Keratinocyte (primary cell): ENCODE measurements around the gene SSTR4. TPM values are rescaled to one million over a fixed set of nuclear protein-coding genes. Genes with fewer than 3 reads are reported as not detected.

Source experiments
- DNase-seq: peaks from one replicate; pipeline ENCODE4 v3.0.0-alpha.2; 2011; ENCODE audit warnings: low read depth, missing footprints, low spot score
- FAIRE-seq: peaks from 2 replicates; lab custom pipeline; 2011; peaks lifted over from hg19 to GRCh38; lab: Jason Lieb, UNC
- H2AFZ ChIP-seq: 2 replicates; pipeline ENCODE4 v1.6.0; 2012; ENCODE audit warnings: low read length, control low read depth, inconsistent platforms; ENCODE audit not compliant: control insufficient read depth
- H3K27ac ChIP-seq: 2 replicates; pipeline ENCODE4 v1.5.1; 2011; ENCODE audit warnings: low read length; ENCODE audit not compliant: control insufficient read depth, insufficient read depth
- H3K27me3 ChIP-seq: 3 replicates; pipeline ENCODE4 v1.6.0; 2011; ENCODE audit warnings: low read length; ENCODE audit not compliant: control insufficient read depth, insufficient read depth; ENCODE audit errors: extremely low read depth
- H3K36me3 ChIP-seq, 2 experiments: 2 replicates in 1 of 2; 3 replicates in 1 of 2; pipeline ENCODE4 v1.5.1; 2011; ENCODE audit warnings: low read length in 2 of 2, mild to moderate bottlenecking in 1 of 2; ENCODE audit not compliant: control insufficient read depth in 2 of 2, insufficient read depth in 2 of 2; ENCODE audit errors: extremely low read depth in 1 of 2
- H3K4me1 ChIP-seq: 3 replicates; pipeline ENCODE4 v1.5.1; 2011; ENCODE audit warnings: low read length; ENCODE audit not compliant: control insufficient read depth, insufficient read depth; ENCODE audit errors: extremely low read depth
- H3K4me2 ChIP-seq: 3 replicates; pipeline ENCODE4 v1.6.0; 2011; ENCODE audit warnings: low read depth, low read length; ENCODE audit not compliant: control insufficient read depth, insufficient read depth; ENCODE audit errors: extremely low read depth
- H3K4me3 ChIP-seq, 3 experiments: fragments of 200-600 bp in 1 of 3; sonication (generic) in 1 of 3; 2 replicates in 2 of 3; 3 replicates in 1 of 3; pipeline ENCODE4 v1.5.1; 2011 to 2016; ENCODE audit warnings: low read length in 3 of 3, mild to moderate bottlenecking in 3 of 3, control low read depth in 2 of 3, inconsistent platforms in 1 of 3, low read depth in 1 of 3, mixed read lengths in 1 of 3, mixed run types in 1 of 3, moderate library complexity in 1 of 3; ENCODE audit not compliant: control insufficient read depth in 2 of 3, insufficient read depth in 2 of 3; ENCODE audit errors: extremely low read depth in 1 of 3
- H3K79me2 ChIP-seq: 2 replicates; pipeline ENCODE4 v1.6.0; 2012; ENCODE audit warnings: low read length; ENCODE audit not compliant: control insufficient read depth, insufficient read depth
- H3K9ac ChIP-seq: 3 replicates; pipeline ENCODE4 v1.6.0; 2011; ENCODE audit warnings: low read length; ENCODE audit not compliant: control insufficient read depth, insufficient read depth; ENCODE audit errors: extremely low read depth
- H3K9me1 ChIP-seq: 3 replicates; pipeline ENCODE4 v1.6.0; 2011; ENCODE audit warnings: low read length; ENCODE audit not compliant: control insufficient read depth, insufficient read depth; ENCODE audit errors: extremely low read depth
- H3K9me3 ChIP-seq: 2 replicates; pipeline ENCODE4 v1.5.1; 2012; ENCODE audit warnings: low read depth, low read length; ENCODE audit not compliant: control insufficient read depth
- H4K20me1 ChIP-seq: 3 replicates; pipeline ENCODE4 v1.6.0; 2011; ENCODE audit warnings: low read length; ENCODE audit not compliant: control insufficient read depth, insufficient read depth; ENCODE audit errors: extremely low read depth
- EZH2 ChIP-seq: IDR thresholded peaks from one replicate; pipeline ENCODE4 v1.6.1; 2012; ENCODE audit warnings: inconsistent platforms, mild to moderate bottlenecking, low read length, moderate library complexity
- dilution Hi-C: fragments of 300-500 bp; cut with MboI; formaldehyde crosslinking; loops from one replicate; pipeline ENCODE4 v1.7.0; 2020; ENCODE audit warnings: low sequenced_read_pairs; ENCODE audit not compliant: extremely low pct_ligation_motif_present
- polyA plus RNA-seq, 5 experiments: library from polyadenylated mRNA; depleted of rRNA in 3 of 5; stranded (reverse) in 3 of 5; stranded (forward) in 1 of 5; unstranded in 1 of 5; fragments of >200 nt; gene quantifications; 1 replicate in 1 of 5; 2 replicates in 3 of 5; 3 replicates in 1 of 5; pipeline versions ENCODE4 v1.2.1 to v1.2.3, GENCODE V29; 2011 to 2012; ENCODE audit warnings: missing spikeins in 2 of 5, low read depth in 1 of 5, low replicate concordance in 1 of 5
- TF ChIP-seq, protein P1 (sequence below), 3 experiments: IDR thresholded peaks in 1 of 3; conservative IDR thresholded peaks in 1 of 3; optimal IDR thresholded peaks in 1 of 3; 2 replicates in 2 of 3; 3 replicates in 1 of 3; pipeline versions ENCODE3 to v1.5.1; 2011; ENCODE audit warnings: low read length in 3 of 3, mild to moderate bottlenecking in 3 of 3, moderate library complexity in 2 of 3, control low read depth in 1 of 3, inconsistent platforms in 1 of 3; ENCODE audit not compliant: insufficient read depth in 2 of 3; ENCODE audit errors: extremely low read depth in 1 of 3

SSTR4 gene
- polyA plus RNA-seq, 1 donor (not counting 4 experiments of a cell fraction or from before 2014, with no cell fraction given), result not detected

- Histone ChIP-seq H3K9me1 (no peaks in the 10 kb centered on the region), H3K9me3 (no peaks in the 10 kb centered on the region), H3K27ac (no peak overlapping the region), H3K36me3 (no peaks in the 10 kb centered on the region), H3K4me2 (no peak overlapping the region), H3K4me1 (no peaks in the 10 kb centered on the region), H4K20me1 (no peaks in the 10 kb centered on the region), H3K27me3 (no peaks in the 10 kb centered on the region), H3K79me2 (no peaks in the 10 kb centered on the region), H3K4me3 (no peak overlapping the region), H2AFZ (no peak overlapping the region), H3K9ac (no peak overlapping the region)
- dilution Hi-C loops, result no loop called here
- FAIRE-seq (no peak), DNase-seq (no peak)
- no peak for TF ChIP-seq EZH2
- TF ChIP-seq, protein P1, sequence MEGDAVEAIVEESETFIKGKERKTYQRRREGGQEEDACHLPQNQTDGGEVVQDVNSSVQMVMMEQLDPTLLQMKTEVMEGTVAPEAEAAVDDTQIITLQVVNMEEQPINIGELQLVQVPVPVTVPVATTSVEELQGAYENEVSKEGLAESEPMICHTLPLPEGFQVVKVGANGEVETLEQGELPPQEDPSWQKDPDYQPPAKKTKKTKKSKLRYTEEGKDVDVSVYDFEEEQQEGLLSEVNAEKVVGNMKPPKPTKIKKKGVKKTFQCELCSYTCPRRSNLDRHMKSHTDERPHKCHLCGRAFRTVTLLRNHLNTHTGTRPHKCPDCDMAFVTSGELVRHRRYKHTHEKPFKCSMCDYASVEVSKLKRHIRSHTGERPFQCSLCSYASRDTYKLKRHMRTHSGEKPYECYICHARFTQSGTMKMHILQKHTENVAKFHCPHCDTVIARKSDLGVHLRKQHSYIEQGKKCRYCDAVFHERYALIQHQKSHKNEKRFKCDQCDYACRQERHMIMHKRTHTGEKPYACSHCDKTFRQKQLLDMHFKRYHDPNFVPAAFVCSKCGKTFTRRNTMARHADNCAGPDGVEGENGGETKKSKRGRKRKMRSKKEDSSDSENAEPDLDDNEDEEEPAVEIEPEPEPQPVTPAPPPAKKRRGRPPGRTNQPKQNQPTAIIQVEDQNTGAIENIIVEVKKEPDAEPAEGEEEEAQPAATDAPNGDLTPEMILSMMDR (optimal IDR thresholded peaks at IDR 0.05 in 1 of 3, IDR thresholded peaks at IDR 0.05 in 1 of 3, conservative IDR thresholded peaks at IDR 0.05 in 1 of 3; ENCODE audit: extremely low read depth in 1 of 3, insufficient read depth in 2 of 3, low read length in 3 of 3), result peak in 1 of 3 experiments; percentile 20
These were observed 38.9 kb downstream of the SSTR4 start for GRCh38 chr20:23074052-23074451.

DNA sequence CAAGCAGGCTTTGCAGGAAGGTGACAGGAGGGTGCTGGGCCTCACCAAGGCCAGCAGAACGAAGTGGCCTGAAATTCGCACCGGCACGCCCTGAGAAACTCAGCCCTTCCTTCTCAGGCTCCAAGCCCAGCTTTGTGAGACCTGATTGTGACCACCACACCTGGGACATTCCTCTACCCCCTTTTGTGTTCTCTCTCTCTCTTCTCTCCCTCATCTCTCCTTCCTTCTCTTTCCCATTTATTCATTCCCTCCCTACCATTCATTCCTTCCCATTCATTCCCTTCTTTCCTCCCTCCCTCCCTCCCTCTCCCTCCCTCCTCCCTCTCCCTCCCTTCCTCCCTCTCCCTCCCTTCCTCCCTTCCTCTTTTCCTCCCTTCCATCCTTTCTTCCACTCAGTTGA lies 42.2 kb downstream of the SSTR4 start:
- no peak for TF ChIP-seq EZH2
- TF ChIP-seq, protein P1 (optimal IDR thresholded peaks at IDR 0.05 in 1 of 3, IDR thresholded peaks at IDR 0.05 in 1 of 3, conservative IDR thresholded peaks at IDR 0.05 in 1 of 3; ENCODE audit: extremely low read depth in 1 of 3, insufficient read depth in 2 of 3, low read length in 3 of 3), result no peak
- FAIRE-seq (no peak), DNase-seq (no peak)
- H3K9ac ChIP-seq, result no peak overlapping the region
- no peak overlapping the region for H2AFZ ChIP-seq
- dilution Hi-C loops, result no loop called here
- H3K9me1 ChIP-seq, result no peaks in the 10 kb centered on the region
- no peaks in the 10 kb centered on the region for H3K4me1 ChIP-seq
- H3K27ac ChIP-seq, result no peak overlapping the region
- H3K36me3 ChIP-seq, result no peaks in the 10 kb centered on the region
- H3K79me2 ChIP-seq, result no peaks in the 10 kb centered on the region
- H3K9me3 ChIP-seq, result no peaks in the 10 kb centered on the region
- no peak overlapping the region for H3K4me3 ChIP-seq
- H3K27me3 ChIP-seq, result no peaks in the 10 kb centered on the region
- no peaks in the 10 kb centered on the region for H4K20me1 ChIP-seq
- no peak overlapping the region for H3K4me2 ChIP-seq
